AG09309 (cell line): ENCODE data around the gene SHISA6.

ENCODE experiments used
- DNase-seq: peaks from one replicate; pipeline ENCODE4 v3.0.0-alpha.2; 2010; ENCODE audit warnings: low read depth
- H3K4me3 ChIP-seq: 2 replicates; pipeline ENCODE4 v1.5.1; 2011; ENCODE audit warnings: mild to moderate bottlenecking, low read depth, low read length, moderate library complexity; ENCODE audit not compliant: control insufficient read depth
- TF ChIP-seq, protein P1 (sequence below): IDR thresholded peaks from 2 replicates; pipeline ENCODE4 v1.5.1; 2011; ENCODE audit warnings: mild to moderate bottlenecking, low read depth, low read length, inconsistent platforms; ENCODE audit not compliant: insufficient read depth, control insufficient read depth; ENCODE audit errors: missing control alignments

The SHISA6 gene

GRCh38 chr17:11272191-11272590 lies 31.2 kb downstream of the SHISA6 start:
- no peak for DNase-seq
- TF ChIP-seq, protein P1, sequence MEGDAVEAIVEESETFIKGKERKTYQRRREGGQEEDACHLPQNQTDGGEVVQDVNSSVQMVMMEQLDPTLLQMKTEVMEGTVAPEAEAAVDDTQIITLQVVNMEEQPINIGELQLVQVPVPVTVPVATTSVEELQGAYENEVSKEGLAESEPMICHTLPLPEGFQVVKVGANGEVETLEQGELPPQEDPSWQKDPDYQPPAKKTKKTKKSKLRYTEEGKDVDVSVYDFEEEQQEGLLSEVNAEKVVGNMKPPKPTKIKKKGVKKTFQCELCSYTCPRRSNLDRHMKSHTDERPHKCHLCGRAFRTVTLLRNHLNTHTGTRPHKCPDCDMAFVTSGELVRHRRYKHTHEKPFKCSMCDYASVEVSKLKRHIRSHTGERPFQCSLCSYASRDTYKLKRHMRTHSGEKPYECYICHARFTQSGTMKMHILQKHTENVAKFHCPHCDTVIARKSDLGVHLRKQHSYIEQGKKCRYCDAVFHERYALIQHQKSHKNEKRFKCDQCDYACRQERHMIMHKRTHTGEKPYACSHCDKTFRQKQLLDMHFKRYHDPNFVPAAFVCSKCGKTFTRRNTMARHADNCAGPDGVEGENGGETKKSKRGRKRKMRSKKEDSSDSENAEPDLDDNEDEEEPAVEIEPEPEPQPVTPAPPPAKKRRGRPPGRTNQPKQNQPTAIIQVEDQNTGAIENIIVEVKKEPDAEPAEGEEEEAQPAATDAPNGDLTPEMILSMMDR, result no peak
- H3K4me3 ChIP-seq, result no peak overlapping the region

DNA sequence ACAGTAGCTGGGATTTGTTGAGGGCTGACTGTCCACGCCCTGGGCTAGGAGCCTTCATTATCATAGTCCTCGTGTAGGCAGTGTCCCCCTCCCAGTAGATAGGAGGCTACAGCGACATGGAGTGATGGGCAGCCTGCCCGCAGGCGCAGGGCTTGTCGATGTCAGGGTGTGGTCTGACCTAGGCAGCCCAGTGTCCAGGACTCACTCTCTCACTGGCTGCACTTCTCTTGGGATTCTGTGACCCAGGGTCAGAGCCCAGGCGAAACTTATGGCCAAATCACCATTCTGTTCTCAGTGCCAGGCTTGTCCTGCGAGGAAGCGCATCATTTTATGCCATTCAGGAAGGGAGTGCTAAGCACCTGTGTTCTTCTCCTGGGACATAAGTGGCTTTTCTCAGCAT lies 32.6 kb downstream of the SHISA6 start:
- no peak for DNase-seq
- no peak overlapping the region for H3K4me3 ChIP-seq
- TF ChIP-seq, protein P1, result no peak

DNA sequence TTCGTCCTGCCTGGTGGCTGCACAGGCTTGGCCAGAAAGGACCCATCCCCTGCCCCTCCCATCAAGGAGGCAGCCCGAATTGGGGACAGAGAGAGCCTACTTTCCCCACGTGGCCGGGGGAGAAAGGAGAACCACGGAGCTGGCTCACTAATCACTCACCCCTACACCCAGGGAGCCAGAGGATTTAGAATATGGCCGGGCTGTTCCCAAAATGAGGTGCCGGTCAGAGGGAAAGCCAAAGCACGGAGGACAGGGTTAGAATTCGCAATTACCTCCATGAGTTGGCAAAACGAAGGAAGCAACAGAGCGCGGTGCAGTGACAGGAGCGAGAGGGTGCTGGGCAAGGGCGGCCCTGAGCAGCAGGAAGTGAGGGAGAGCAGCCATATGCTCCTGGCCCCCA lies 33.1 kb downstream of the SHISA6 start:
- no peak overlapping the region for H3K4me3 ChIP-seq
- DNase-seq, result no peak
- TF ChIP-seq, protein P1, result no peak

DNA sequence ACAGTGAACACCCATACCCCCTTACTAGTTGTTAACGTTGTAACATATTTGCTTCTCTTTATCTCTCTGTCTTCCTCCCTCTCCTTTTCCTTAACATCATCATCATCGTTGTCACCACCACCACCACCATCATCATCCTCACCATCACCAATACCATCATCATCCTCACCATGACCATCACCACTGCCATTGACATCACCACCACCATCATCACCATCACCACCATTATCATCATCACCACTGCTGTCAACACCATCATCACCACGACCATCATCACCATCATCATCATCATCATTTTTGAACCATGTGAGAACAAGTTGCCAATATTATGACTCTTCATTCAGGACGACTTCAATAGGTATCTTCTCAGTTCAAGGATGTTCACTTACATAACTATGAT lies 35.5 kb downstream of the SHISA6 start:
- no peak for DNase-seq
- no peak overlapping the region for H3K4me3 ChIP-seq
- TF ChIP-seq, protein P1, result no peak

GRCh38 chr17:11278186-11278991 lies 37.4 kb downstream of the SHISA6 start:
- H3K4me3 ChIP-seq, result no peak overlapping the region
- TF ChIP-seq, protein P1, result no peak
- no peak for DNase-seq

- no peak overlapping the region for H3K4me3 ChIP-seq
- TF ChIP-seq, protein P1, result no peak
- DNase-seq, result no peak
Observed at GRCh38 chr17:11278992-11279270, 37.9 kb downstream of the SHISA6 start.
